Central memory CD4-positive, alpha-beta T cell (primary cell): ENCODE measurements around the gene LRWD1.
"Not testable (repeated sequence)": the region's sequence is repeated elsewhere in the genome, so short reads cannot be mapped to it uniquely, and the experiment has no call there.

Source experiments
- DNase-seq: peaks from one replicate; pipeline ENCODE4 v3.0.0; 2022

LRWD1 gene

GRCh38 chr7:102444961-102445673 is 19.7 kb upstream of the LRWD1 start:
- no peak for DNase-seq

GRCh38 chr7:102445674-102446071 is 19.1 kb upstream of the LRWD1 start:
- DNase-seq = no peak

- DNase-seq = no peak
These were observed 18.2 kb upstream of the LRWD1 start for GRCh38 chr7:102446387-102447156.

GRCh38 chr7:102447311-102447710 is 17.5 kb upstream of the LRWD1 start:
- DNase-seq = no peak

GRCh38 chr7:102449136-102449535 is 15.6 kb upstream of the LRWD1 start:
- DNase-seq = no peak

GRCh38 chr7:102450242-102450641 is 14.5 kb upstream of the LRWD1 start:
- peak; percentile 49 for DNase-seq

GRCh38 chr7:102451371-102452054 is 13.3 kb upstream of the LRWD1 start:
- no peak for DNase-seq

GRCh38 chr7:102452451-102452850 is 12.3 kb upstream of the LRWD1 start:
- no peak for DNase-seq

GRCh38 chr7:102453319-102453718 is 11.5 kb upstream of the LRWD1 start:
- no peak for DNase-seq

- no peak for DNase-seq
These were observed 10.3 kb upstream of the LRWD1 start for GRCh38 chr7:102454468-102454867.

GRCh38 chr7:102454932-102455331 is 9.9 kb upstream of the LRWD1 start:
- DNase-seq = not testable (repeated sequence)

- DNase-seq = no peak
These were observed 9.2 kb upstream of the LRWD1 start for GRCh38 chr7:102455596-102455995.

GRCh38 chr7:102456327-102456726 is 8.5 kb upstream of the LRWD1 start:
- DNase-seq = no peak

GRCh38 chr7:102457352-102457924 is 7.3 kb upstream of the LRWD1 start:
- no peak for DNase-seq

- no peak for DNase-seq
These were observed 5.5 kb upstream of the LRWD1 start for GRCh38 chr7:102459221-102459844.

GRCh38 chr7:102460467-102460866 is 4.3 kb upstream of the LRWD1 start:
- DNase-seq = no peak

GRCh38 chr7:102463841-102464576 is 775 bp upstream of the LRWD1 start:
- no peak for DNase-seq

- DNase-seq = no peak
These were observed 1.3 kb downstream of the LRWD1 start for GRCh38 chr7:102466097-102466496.

- no peak for DNase-seq
These were observed 3.0 kb downstream of the LRWD1 start for GRCh38 chr7:102467581-102468477.

GRCh38 chr7:102468478-102469350 is 3.9 kb downstream of the LRWD1 start:
- no peak for DNase-seq
